22Rv1 (cell line): ENCODE data around the gene FAT2.

Experiments used
- ZFX ChIP-seq: fragments of 450-650 bp; IDR thresholded peaks from 2 replicates; pipeline ENCODE4 v1.6.1; 2017; ENCODE audit warnings: antibody characterized with exemption, borderline replicate concordance
- TF ChIP-seq, protein P1 (sequence below): fragments of 450-650 bp; IDR thresholded peaks from 2 replicates; pipeline ENCODE4 v1.5.1; 2017; ENCODE audit warnings: mild to moderate bottlenecking

DNA sequence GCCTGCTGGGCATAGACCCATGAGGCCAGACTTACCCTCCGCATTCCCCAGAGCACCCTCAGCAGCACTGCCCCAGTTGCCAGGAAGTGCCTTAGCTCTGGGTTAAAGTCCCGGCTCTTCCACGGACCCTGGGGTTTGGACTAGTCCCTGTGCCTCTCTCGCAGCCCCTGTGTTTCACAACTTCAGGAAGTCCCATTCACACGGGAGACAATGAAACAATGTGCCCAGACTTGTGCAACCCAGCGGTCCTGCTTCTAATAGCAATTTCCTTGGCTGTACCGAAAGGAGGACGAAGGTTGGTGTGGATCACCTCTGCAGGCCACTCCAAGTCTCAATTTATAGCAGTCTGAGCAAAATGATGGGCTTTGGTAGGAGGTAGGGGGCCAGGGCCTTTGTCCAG lies 41.8 kb upstream of the FAT2 start:
- TF ChIP-seq, protein P1, sequence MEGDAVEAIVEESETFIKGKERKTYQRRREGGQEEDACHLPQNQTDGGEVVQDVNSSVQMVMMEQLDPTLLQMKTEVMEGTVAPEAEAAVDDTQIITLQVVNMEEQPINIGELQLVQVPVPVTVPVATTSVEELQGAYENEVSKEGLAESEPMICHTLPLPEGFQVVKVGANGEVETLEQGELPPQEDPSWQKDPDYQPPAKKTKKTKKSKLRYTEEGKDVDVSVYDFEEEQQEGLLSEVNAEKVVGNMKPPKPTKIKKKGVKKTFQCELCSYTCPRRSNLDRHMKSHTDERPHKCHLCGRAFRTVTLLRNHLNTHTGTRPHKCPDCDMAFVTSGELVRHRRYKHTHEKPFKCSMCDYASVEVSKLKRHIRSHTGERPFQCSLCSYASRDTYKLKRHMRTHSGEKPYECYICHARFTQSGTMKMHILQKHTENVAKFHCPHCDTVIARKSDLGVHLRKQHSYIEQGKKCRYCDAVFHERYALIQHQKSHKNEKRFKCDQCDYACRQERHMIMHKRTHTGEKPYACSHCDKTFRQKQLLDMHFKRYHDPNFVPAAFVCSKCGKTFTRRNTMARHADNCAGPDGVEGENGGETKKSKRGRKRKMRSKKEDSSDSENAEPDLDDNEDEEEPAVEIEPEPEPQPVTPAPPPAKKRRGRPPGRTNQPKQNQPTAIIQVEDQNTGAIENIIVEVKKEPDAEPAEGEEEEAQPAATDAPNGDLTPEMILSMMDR, result no peak
- no peak for TF ChIP-seq ZFX
